HFFc6 (cell line): ENCODE data around the gene SLC30A10. TPM values are rescaled to one million over a fixed set of nuclear protein-coding genes. Genes with fewer than 3 reads are reported as not detected.

Source experiments
- DNase-seq: peaks from one replicate; pipeline ENCODE4 v3.0.0-alpha.2; 2018
- H3K27ac Mint-ChIP-seq: 2 replicates; pipeline ENCODE4 v1.8.0; 2020; ENCODE audit warnings: mild to moderate bottlenecking, mixed read lengths
- H3K27me3 Mint-ChIP-seq: 2 replicates; pipeline ENCODE4 v1.8.0; 2021; ENCODE audit warnings: mild to moderate bottlenecking, moderate library complexity, mixed read lengths; ENCODE audit not compliant: insufficient read depth
- H3K36me3 Mint-ChIP-seq: 2 replicates; pipeline ENCODE4 v1.8.0; 2021; ENCODE audit warnings: low read depth, mixed read lengths
- H3K4me1 Mint-ChIP-seq: 2 replicates; pipeline ENCODE4 v1.8.0; 2020; ENCODE audit warnings: low read depth, mixed read lengths
- H3K4me3 Mint-ChIP-seq: 2 replicates; pipeline ENCODE4 v1.8.0; 2020; ENCODE audit warnings: mild to moderate bottlenecking, moderate library complexity, mixed read lengths
- H3K9me3 Mint-ChIP-seq: 2 replicates; pipeline ENCODE4 v1.8.0; 2020; ENCODE audit warnings: mild to moderate bottlenecking, mixed read lengths
- CTCF ChIP-seq: fragments of 200-600 bp; sonication (generic); IDR thresholded peaks from 2 replicates; pipeline ENCODE4 v1.5.0; 2021; ENCODE audit warnings: antibody characterized with exemption, mild to moderate bottlenecking
- total RNA-seq, 6 experiments: library from RNA; stranded (reverse); fragmentation: NEBNext Ultra II Directional; extraction: Animal tissue kit (Norgen Biotek cat#: 25700); gene quantifications; 2 replicates in 1 of 6; 3 replicates in 5 of 6; pipeline ENCODE4 v1.2.3, GENCODE V29; 2021

Gene SLC30A10
- total RNA-seq, 6 experiments from 2014 or later: not detected

DNA sequence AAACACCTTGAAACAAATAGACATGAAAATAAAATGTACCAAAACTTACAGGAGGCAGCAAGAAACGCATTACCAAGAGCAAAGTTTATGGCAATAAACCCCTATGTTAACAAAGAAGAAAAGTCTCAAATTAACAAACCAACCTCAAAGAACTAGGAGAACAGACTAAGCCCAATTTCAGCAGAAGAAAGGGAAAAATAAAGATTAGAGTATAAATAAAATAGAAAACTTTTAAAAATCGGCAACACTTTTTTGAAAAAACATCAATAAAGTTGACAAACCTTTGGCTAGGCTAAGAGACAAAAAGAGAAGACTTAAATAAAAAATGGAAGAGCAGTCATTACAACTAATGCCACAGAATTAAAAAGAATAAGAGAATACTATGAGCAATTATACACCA is 42.7 kb downstream of the SLC30A10 start:
- Mint-ChIP-seq H3K4me3 (no peak overlapping the region), H3K27me3 (no peaks in the 10 kb centered on the region), H3K4me1 (no peaks in the 10 kb centered on the region), H3K27ac (no peak overlapping the region), H3K36me3 (no peaks in the 10 kb centered on the region), H3K9me3 (peaks cover 48% of the 10 kb centered on the region)
- no peak for TF ChIP-seq CTCF
- DNase-seq: no peak

DNA sequence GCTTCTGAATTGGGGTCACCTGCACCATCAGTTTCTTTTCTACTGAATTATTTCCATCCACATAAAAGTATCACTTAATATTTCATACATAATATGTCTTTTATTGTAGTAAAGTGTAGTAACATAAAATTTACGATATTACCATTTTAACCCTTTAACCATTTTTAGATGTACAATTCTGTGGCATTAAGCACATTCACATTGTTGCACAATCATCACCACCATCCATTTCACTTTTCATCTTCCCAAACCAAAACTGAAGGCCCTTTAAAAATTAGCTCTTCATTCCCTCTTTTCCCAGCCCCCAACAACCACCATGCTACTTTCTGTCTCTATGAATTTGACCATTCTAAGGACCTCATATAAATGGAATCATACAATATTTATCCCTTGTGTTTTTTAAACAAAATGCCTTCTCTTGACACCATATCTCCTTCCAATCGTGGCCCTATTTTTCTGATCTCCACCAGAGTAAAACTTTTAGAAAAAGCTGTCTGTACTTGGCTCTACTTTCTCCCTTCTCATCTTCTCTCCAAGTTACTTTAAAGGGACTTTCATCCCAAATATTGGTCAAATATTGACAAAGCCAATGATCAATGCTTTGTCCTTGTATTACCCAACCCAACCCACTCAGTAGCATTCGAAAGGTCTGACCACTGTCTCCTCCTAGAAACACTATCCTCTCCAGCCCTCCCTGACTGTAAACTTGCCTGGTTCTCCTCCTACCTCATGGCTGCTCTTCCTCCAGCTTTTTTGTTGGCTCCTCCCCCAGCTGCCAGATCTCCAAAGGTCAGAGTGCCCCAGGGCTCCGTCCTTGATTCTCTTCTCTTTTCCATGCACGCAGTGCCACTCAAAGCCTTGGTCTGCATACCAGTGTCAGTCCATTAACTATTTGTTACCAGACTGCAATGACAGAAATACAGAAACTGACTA is 44.7 kb downstream of the SLC30A10 start:
- no peak for TF ChIP-seq CTCF
- H3K36me3 Mint-ChIP-seq: no peaks in the 10 kb centered on the region
- H3K27ac Mint-ChIP-seq: no peak overlapping the region
- no peaks in the 10 kb centered on the region for H3K4me1 Mint-ChIP-seq
- DNase-seq: no peak
- peaks cover 37% of the 10 kb centered on the region for H3K9me3 Mint-ChIP-seq
- H3K27me3 Mint-ChIP-seq: no peaks in the 10 kb centered on the region
- H3K4me3 Mint-ChIP-seq: no peak overlapping the region

DNA sequence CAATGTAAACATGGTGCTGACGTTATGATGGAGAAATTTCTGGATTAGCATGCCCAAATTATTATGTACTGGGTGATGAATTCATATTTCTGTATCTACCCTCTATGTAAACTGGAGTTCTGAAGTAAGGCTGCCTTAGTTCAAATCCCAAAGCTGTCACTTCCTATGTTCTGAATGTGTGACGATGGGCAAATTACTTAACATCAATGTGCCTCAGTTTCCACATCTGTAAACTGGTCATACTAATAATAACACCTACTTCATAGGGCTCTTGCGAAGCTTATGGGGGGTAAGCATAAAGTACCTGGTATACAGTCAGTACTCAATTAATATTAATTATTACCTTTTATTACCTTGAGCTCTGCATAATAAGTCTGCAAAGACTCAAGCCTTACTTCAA is 45.6 kb downstream of the SLC30A10 start:
- Mint-ChIP-seq H3K36me3 (no peaks in the 10 kb centered on the region), H3K4me1 (no peaks in the 10 kb centered on the region), H3K9me3 (peaks cover 33% of the 10 kb centered on the region), H3K27ac (no peak overlapping the region), H3K27me3 (no peaks in the 10 kb centered on the region), H3K4me3 (no peak overlapping the region)
- no peak for TF ChIP-seq CTCF
- DNase-seq: no peak

DNA sequence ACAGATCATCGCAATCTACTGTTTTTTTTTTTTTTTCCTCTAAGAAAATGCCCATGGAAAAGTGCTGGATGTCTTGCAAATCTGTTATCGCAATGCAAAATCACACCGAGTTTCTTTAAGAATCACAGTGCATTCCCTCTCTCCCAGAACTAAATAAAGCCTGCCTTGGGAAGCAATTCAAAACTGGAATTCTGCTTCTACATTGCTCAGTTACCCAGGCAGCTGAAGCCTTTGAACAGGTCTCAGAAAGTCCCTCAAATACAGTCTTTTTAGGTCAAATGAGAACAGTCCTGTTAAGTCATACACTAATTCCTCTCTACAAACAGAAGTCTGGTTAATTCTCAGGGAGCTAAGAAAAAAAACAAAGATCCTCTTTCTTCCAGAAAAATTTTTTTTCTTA is 46.3 kb downstream of the SLC30A10 start:
- Mint-ChIP-seq H3K4me1 (no peaks in the 10 kb centered on the region), H3K27ac (no peak overlapping the region), H3K9me3 (peaks cover 29% of the 10 kb centered on the region), H3K4me3 (no peak overlapping the region), H3K27me3 (no peaks in the 10 kb centered on the region), H3K36me3 (no peaks in the 10 kb centered on the region)
- no peak for DNase-seq
- TF ChIP-seq CTCF: no peak

DNA sequence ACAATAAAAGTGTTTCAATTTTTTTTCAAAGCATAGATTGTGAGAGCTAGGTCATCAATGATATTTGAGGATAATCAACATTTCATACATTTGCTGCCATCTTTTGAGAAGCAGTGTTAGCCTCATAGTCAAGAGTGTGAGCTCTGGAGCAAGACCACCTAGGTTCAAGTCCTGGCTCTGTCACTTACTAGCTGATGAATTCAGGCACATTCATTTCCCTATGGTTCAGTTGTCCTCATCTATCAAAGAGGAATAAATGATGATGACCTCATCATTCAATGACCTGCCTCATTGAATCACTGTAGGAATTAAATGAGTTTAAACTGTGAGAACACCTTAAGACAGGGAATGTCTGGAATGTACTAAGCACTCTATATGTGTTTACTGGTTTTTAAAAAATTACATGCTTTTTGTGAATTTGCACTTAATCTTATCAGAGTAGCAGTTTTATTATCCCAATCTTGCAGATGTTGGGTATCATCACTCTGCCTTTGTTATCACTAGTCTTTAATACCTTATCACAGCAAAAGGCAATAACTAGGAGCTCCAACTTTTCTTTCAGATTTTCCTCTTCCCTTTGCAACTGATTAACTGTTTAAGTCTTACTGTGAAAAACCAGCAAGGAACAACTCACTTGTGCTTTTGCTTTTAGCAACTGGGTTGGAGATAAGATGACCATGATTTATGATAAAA is 47.4 kb downstream of the SLC30A10 start:
- Mint-ChIP-seq H3K27ac (no peak overlapping the region), H3K4me3 (no peak overlapping the region), H3K4me1 (no peaks in the 10 kb centered on the region), H3K27me3 (no peaks in the 10 kb centered on the region; the same call in 1 of the 2 replicates), H3K9me3 (peaks cover 19% of the 10 kb centered on the region), H3K36me3 (no peaks in the 10 kb centered on the region)
- TF ChIP-seq CTCF: no peak
- no peak for DNase-seq
